ENCODE measurements around the gene GAB1. TPM values are rescaled to one million over a fixed set of nuclear protein-coding genes. Genes with fewer than 3 reads are reported as not detected.

The GAB1 gene
- total RNA-seq, 1 experiment from 2014 or later: 8.8 TPM

- no TSS peak for BruUV-seq (replicated peaks)
- no peak for DNase-seq
- intact Hi-C loops (cut with micrococcal nuclease; ENCODE audit: unreplicated experiment): no loop called here
- H3K9me3 Mint-ChIP-seq (ENCODE audit: low read depth, unreplicated experiment): no peaks in the 10 kb centered on the region
- H3K36me3 Mint-ChIP-seq (ENCODE audit: insufficient read depth, unreplicated experiment): peaks cover 29% of the 10 kb centered on the region
- H3K27me3 Mint-ChIP-seq (ENCODE audit: unreplicated experiment): no peaks in the 10 kb centered on the region
- CTCF ChIA-PET: no interaction called here
- peaks cover 11% of the 10 kb centered on the region for H3K4me1 Mint-ChIP-seq (ENCODE audit: low read depth, unreplicated experiment)
- no peak for TF ChIP-seq CTCF (IDR thresholded peaks at IDR 0.05; ENCODE audit: unreplicated experiment)
- H3K27ac Mint-ChIP-seq (ENCODE audit: unreplicated experiment): peak overlapping the region; percentile 94
- H3K4me3 Mint-ChIP-seq (ENCODE audit: low read depth, unreplicated experiment): peak overlapping the region; percentile 95
These were observed 178.2 kb downstream of the GAB1 start for GRCh38 chr4:143514901-143515300.

- CTCF ChIA-PET: no interaction called here
- peaks cover 30% of the 10 kb centered on the region for H3K36me3 Mint-ChIP-seq (ENCODE audit: insufficient read depth, unreplicated experiment)
These were observed 179.2 kb downstream of the GAB1 start for GRCh38 chr4:143515905-143516304.

GRCh38 chr4:143517764-143518163, 181.1 kb downstream of the GAB1 start:
- Mint-ChIP-seq H3K9me3 (ENCODE audit: low read depth, unreplicated experiment) (no peaks in the 10 kb centered on the region), H3K36me3 (ENCODE audit: insufficient read depth, unreplicated experiment) (peaks cover 30% of the 10 kb centered on the region), H3K4me3 (ENCODE audit: low read depth, unreplicated experiment) (no peak overlapping the region), H3K27ac (ENCODE audit: unreplicated experiment) (no peak overlapping the region), H3K27me3 (ENCODE audit: unreplicated experiment) (no peaks in the 10 kb centered on the region), H3K4me1 (ENCODE audit: low read depth, unreplicated experiment) (peaks cover 12% of the 10 kb centered on the region)
- TF ChIP-seq CTCF (IDR thresholded peaks at IDR 0.05; ENCODE audit: unreplicated experiment): no peak
- intact Hi-C loops (cut with micrococcal nuclease; ENCODE audit: unreplicated experiment): no loop called here
- no peak for DNase-seq
- CTCF ChIA-PET: no interaction called here
- no TSS peak for BruUV-seq (replicated peaks)

More at GRCh38 chr4:143515905-143516304, 179.2 kb downstream of the GAB1 start:
- Mint-ChIP-seq H3K27ac (ENCODE audit: unreplicated experiment) (no peak overlapping the region), H3K27me3 (ENCODE audit: unreplicated experiment) (no peaks in the 10 kb centered on the region), H3K4me1 (ENCODE audit: low read depth, unreplicated experiment) (peaks cover 12% of the 10 kb centered on the region), H3K9me3 (ENCODE audit: low read depth, unreplicated experiment) (no peaks in the 10 kb centered on the region), H3K4me3 (ENCODE audit: low read depth, unreplicated experiment) (peak overlapping the region; percentile 32)
- intact Hi-C loops (cut with micrococcal nuclease; ENCODE audit: unreplicated experiment): no loop called here
- TF ChIP-seq CTCF (IDR thresholded peaks at IDR 0.05; ENCODE audit: unreplicated experiment): no peak
- no peak for DNase-seq
- no TSS peak for BruUV-seq (replicated peaks)

Small RNA genes within 50 kb of the gene (microRNA-seq; reads per million reads assigned to microRNA genes)
- 1.1 reads per million for gene MIR3139

Other genes starting within 250 kb of the GAB1 start
- gene USP38, start 152.0 kb upstream of the GAB1 start, total RNA-seq (2022): 15.9 and 17.1 TPM in 2 replicates
- 37.4 and 47.8 TPM in 2 replicates for gene SMARCA5, start 176.8 kb downstream of the GAB1 start, total RNA-seq (2022)